MV-4-11 (cell line): Measurements from ENCODE around the gene FGGY.

Source experiments
- DNase-seq: peaks from one replicate; lab custom pipeline; 2025; lab: John Stamatoyannopoulos, UW

The FGGY gene

GRCh38 chr1:59678493-59679228 lies 381.8 kb downstream of the FGGY start:
- DNase-seq: peak; percentile 62

GRCh38 chr1:59680044-59680443 lies 383.1 kb downstream of the FGGY start:
- no peak for DNase-seq

- peak; percentile 62 for DNase-seq
These were observed 385.6 kb downstream of the FGGY start for GRCh38 chr1:59682396-59683080.

DNA sequence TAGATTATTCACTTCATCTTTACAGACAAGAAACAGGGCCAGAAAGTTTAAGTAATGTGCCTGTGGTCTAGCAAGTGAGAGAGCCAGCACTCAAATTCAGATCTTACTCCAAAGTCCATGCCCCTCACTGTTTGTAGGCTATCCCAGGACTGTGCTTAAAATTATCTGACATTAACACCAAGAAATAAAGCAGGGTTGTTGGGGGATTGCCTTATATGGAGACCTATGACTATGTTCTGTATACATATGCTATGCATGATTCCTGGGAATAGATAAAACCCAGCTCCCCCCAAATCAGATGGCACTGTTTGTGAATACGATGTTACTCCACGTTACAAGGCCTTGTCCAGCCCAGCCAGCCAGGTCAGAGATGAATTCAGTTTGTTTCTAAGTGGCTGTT lies 386.3 kb downstream of the FGGY start:
- DNase-seq: no peak

GRCh38 chr1:59684698-59685097 lies 387.8 kb downstream of the FGGY start:
- DNase-seq: no peak

GRCh38 chr1:59685101-59685500 lies 388.2 kb downstream of the FGGY start:
- no peak for DNase-seq

DNA sequence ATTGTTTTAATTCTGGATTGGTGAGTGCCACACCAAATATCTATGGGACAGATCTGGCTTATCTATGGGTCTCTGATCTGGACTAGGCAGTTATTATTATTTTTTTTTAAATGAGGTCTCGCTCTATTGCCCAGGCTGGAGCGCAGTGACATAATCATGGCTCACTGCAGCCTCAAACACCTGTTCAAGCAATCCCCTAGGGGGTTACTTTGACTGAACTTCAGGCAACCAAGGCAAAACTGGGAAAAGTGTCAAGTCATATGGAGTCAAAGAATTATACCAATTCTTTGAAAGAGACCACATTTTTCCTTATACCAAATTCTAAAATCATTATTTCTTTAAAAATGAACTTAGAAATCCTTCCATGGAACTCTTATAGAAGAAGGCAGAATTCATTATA lies 388.8 kb downstream of the FGGY start:
- DNase-seq: no peak

- DNase-seq: no peak
These were observed 389.3 kb downstream of the FGGY start for GRCh38 chr1:59686170-59686569.

DNA sequence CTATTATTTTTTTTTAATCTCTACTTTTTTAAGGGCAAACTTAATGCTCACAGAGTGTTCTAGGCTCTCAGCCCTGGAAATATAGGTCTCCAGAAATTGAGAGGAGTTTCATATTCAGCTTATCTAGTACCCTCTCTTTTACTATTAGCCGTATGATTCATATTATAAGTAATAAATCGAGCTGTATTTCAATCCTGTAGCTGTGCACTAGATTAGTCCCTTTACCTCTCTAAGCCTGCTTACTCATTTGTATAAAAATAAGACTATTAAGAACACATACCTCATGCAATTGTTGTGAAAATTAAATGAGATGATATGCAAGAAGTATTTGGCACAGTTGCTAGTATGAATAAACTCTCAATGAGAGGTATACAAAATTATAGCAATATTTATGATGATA lies 389.7 kb downstream of the FGGY start:
- no peak for DNase-seq

GRCh38 chr1:59687081-59687480 lies 390.2 kb downstream of the FGGY start:
- DNase-seq: no peak

- peak; percentile 71 for DNase-seq
These were observed 392.1 kb downstream of the FGGY start for GRCh38 chr1:59688976-59689375.

DNA sequence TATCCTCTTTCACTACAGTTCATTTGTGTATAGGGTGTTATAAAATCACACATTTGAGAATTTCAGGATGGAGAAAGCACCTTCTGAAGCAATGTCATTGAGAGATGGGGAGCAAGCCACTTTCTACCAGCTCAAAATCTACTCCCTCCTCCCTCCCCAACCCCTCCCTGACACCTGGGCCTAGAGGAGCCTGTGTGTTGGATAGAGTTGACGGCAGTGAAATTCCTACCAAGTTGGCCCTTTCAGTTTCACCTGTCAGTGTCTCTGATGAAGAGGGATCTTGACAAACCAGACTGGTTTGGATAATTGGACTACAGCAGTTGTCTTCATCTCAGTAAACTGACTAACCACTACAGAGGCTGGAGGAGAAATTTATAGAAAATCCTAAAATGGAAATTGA lies 392.8 kb downstream of the FGGY start:
- no peak for DNase-seq

DNA sequence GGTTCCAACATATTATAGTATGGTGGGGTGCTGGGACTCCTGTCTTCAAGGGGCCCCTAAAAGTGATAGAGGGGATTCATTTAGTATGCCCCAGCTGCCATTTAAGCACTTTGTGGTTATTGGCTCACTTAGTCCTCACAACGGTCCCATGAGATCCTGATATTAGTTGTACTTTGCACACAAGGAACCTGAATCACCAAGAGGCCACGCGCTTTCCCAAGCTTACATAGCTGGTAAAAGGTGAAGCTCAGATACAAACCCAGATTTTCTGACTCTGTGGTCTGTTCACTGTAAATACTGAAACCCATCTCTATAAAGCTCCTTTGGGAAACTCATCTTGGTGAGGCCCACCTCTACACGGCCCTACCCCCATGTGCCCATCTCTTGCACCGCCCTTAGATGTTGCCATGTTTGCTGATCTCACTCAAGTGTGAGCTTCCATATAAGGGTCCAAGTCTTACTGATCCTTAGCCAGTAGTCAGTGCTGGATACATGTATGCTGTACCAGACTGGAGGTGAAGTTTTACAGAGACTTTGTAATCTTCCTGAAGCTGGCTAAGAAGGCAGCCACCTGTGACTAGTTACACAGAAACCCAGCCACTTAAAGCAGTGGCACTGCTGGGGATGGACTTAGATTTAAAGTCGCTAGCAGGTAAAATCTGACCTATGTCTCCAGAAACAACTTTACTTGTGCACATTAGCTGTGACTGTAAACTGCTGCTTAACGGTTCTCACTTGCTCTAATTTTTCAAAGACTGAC lies 393.5 kb downstream of the FGGY start:
- no peak for DNase-seq

GRCh38 chr1:59691261-59691660 lies 394.4 kb downstream of the FGGY start:
- no peak for DNase-seq

- DNase-seq: peak; percentile 89
These were observed 395.7 kb downstream of the FGGY start for GRCh38 chr1:59692591-59692990.

- DNase-seq: peak; percentile 73
These were observed 396.5 kb downstream of the FGGY start for GRCh38 chr1:59693406-59693805.

- DNase-seq: no peak
These were observed 398.4 kb downstream of the FGGY start for GRCh38 chr1:59695252-59695651.

DNA sequence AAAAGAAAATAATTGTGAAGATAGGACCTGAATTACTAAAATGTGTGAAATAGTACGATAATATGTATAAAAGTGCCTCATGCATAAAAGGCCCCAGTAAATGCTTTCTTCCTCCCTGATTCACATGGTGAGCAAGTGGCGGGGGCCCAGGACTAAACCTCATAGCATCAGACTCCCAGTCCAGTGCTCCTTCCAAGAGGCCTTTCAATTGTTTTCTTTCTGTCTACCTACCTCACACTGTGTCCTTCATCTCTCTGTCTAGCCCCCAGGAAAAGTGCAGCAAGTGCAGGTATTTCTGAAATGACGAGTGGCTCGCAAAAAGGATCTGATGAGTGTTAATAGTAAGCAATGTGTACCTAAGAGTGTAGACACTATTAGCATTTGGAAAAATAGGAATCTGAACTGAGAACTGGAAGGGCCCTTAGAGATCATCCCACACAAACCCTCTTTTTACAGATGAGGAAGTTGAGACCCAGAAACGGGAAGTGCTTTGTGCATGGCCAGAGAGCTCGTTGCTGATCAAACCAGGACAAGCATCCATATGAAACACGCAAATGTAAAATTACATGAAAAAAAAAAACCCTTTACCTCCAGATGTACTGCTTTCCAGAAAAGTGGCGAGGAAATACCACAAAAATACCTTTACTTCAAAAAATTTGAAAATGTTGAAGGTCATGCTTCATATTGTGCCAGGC lies 399.7 kb downstream of the FGGY start:
- DNase-seq: peak; percentile 94

- DNase-seq: peak; percentile 86
These were observed 400.4 kb downstream of the FGGY start for GRCh38 chr1:59697150-59697800.

- DNase-seq: no peak
These were observed 401.5 kb downstream of the FGGY start for GRCh38 chr1:59698386-59698785.

DNA sequence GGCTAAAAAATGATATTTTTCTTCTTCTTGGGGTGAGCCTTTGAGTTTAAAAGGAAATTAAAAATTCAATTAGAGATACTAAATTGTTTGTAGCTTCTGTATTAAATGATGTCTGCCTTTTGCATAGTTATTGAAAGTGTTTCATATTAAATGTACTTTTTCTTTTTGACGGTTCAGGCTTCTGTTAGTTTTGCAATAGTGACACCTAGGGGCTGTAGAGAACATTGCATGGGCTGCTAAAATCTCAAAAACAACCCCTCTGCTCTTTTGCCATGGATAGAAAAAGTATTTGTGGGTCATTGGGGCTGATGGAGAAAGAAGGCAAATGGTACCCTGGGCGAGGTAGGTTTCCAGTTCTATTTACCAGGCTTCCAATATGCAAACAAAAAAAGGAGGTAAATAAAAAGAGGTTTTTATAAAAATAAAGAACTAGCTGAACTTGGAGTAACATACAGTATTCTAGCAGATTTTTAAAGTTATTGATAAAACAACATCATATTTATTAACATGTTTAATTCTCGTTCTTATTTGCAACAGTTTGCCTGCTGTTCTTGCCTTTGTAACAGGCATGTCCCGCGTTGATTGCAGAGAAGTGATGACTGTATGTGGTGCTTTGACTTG lies 402.4 kb downstream of the FGGY start:
- peak; percentile 57 for DNase-seq
